Adipocyte (in vitro differentiated cells): ENCODE data around the gene CACNA1D.

Source experiments
- DNase-seq: peaks from one replicate; pipeline ENCODE4 v3.0.0-alpha.2; 2015; ENCODE audit warnings: low read depth
- H3K27me3 ChIP-seq: replicated peaks from 2 replicates; pipeline ENCODE4 v1.7.0; 2013; ENCODE audit warnings: mild to moderate bottlenecking, low read length, moderate library complexity; ENCODE audit not compliant: control insufficient read depth, insufficient read depth
- H3K36me3 ChIP-seq: 2 replicates; pipeline ENCODE4 v1.7.0; 2013; ENCODE audit warnings: low read length, mild to moderate bottlenecking, moderate library complexity; ENCODE audit not compliant: control insufficient read depth, insufficient read depth, severe bottlenecking
- H3K4me1 ChIP-seq: 2 replicates; pipeline ENCODE4 v1.7.0; 2013; ENCODE audit warnings: mild to moderate bottlenecking, low read length, moderate library complexity; ENCODE audit not compliant: control insufficient read depth, insufficient read depth
- H3K4me3 ChIP-seq: 2 replicates; pipeline ENCODE4 v1.7.0; 2013; ENCODE audit warnings: mild to moderate bottlenecking, low read length, moderate library complexity
- H3K9ac ChIP-seq: 2 replicates; pipeline ENCODE4 v1.7.0; 2013; ENCODE audit warnings: mild to moderate bottlenecking, low read length, moderate library complexity
- H3K9me3 ChIP-seq: 2 replicates; pipeline ENCODE4 v1.7.0; 2013; ENCODE audit warnings: mild to moderate bottlenecking, low read length, moderate library complexity; ENCODE audit not compliant: control insufficient read depth

CACNA1D gene

DNA sequence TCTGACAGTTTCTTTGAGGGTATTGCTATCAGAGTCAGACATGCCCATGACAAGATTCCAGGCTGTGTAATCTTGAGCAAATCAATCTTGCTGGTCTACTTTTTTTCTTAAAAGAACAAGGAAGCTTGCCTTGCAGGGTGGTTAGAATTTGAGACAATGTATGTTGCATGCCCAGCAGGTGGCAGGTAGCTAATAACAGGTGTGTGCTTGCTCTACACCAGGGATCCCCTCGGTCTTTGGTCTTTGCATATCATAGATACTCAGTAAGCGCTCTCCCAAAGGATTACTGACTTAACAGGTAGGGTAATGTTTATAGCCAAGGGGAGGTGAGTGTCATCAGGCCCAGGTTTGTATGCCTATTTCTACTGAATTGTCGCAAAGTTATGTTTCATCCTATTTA, 37.3 kb downstream of the CACNA1D start:
- H3K4me3 ChIP-seq = no peak overlapping the region
- H3K36me3 ChIP-seq = no peaks in the 10 kb centered on the region
- H3K4me1 ChIP-seq = no peaks in the 10 kb centered on the region
- H3K9ac ChIP-seq = no peak overlapping the region
- DNase-seq = no peak
- H3K9me3 ChIP-seq = no peaks in the 10 kb centered on the region
- peaks cover 4% of the 10 kb centered on the region for H3K27me3 ChIP-seq

GRCh38 chr3:53533472-53533871, 39.1 kb downstream of the CACNA1D start:
- Histone ChIP-seq H3K4me3 (no peak overlapping the region), H3K4me1 (no peaks in the 10 kb centered on the region), H3K9ac (no peak overlapping the region), H3K27me3 (peaks cover 4% of the 10 kb centered on the region), H3K9me3 (no peaks in the 10 kb centered on the region), H3K36me3 (no peaks in the 10 kb centered on the region)
- DNase-seq = no peak

- Histone ChIP-seq H3K9me3 (no peaks in the 10 kb centered on the region), H3K36me3 (no peaks in the 10 kb centered on the region), H3K4me3 (no peak overlapping the region), H3K27me3 (peaks cover 4% of the 10 kb centered on the region), H3K4me1 (no peaks in the 10 kb centered on the region), H3K9ac (no peak overlapping the region)
- DNase-seq = no peak
These were observed 39.8 kb downstream of the CACNA1D start for GRCh38 chr3:53534216-53534615.

GRCh38 chr3:53534676-53535400, 40.4 kb downstream of the CACNA1D start:
- Histone ChIP-seq H3K4me3 (no peak overlapping the region), H3K9me3 (no peaks in the 10 kb centered on the region), H3K9ac (no peak overlapping the region), H3K4me1 (no peaks in the 10 kb centered on the region), H3K27me3 (peaks cover 4% of the 10 kb centered on the region), H3K36me3 (no peaks in the 10 kb centered on the region)
- no peak for DNase-seq

DNA sequence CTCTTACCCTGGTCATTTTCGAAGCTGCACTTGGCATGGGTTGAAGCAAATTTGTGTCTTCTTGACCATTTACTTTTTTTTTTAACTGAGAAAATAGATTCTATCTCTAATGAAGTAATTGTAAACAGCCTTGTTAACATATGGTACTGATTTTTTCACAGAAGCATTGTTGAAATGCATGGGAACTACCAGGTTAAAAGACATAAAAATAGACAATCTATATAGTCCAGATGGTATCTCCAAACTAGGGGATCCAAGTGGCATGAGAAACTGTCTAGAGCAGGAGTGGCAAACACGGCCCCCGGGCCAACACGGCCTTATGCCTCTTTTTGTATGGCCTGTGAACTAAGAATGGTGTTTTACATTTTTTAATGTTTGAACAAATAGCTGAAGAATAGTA, 41.9 kb downstream of the CACNA1D start:
- H3K9me3 ChIP-seq = no peaks in the 10 kb centered on the region
- H3K9ac ChIP-seq = no peak overlapping the region
- no peaks in the 10 kb centered on the region for H3K36me3 ChIP-seq
- H3K4me1 ChIP-seq = no peaks in the 10 kb centered on the region
- no peak overlapping the region for H3K4me3 ChIP-seq
- no peaks in the 10 kb centered on the region for H3K27me3 ChIP-seq
- DNase-seq = no peak

DNA sequence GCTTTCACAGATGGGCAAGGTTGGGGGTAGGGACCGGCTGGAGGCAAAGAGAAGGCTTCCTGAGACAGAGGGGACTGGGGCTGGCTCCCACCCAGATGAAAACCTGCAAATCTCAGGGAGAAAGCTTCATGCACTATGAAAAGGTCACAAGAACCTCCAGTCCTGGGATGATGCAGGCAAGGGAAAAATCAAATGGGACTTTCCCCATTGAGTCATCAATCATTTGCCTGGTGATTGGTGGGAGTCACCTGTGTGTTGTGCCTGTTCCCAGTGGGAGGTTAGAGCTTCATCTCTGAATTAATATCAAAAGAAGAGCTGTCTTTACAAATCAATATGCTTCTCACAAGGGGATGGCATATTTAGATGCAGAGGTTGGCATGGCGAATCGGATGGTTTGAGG, 49.9 kb downstream of the CACNA1D start:
- Histone ChIP-seq H3K27me3 (peaks cover 6% of the 10 kb centered on the region), H3K9ac (no peak overlapping the region), H3K9me3 (no peaks in the 10 kb centered on the region), H3K4me3 (no peak overlapping the region), H3K36me3 (no peaks in the 10 kb centered on the region), H3K4me1 (no peaks in the 10 kb centered on the region)
- no peak for DNase-seq

GRCh38 chr3:53545310-53545995, 51.0 kb downstream of the CACNA1D start:
- no peak for DNase-seq
- H3K4me3 ChIP-seq = no peak overlapping the region

DNA sequence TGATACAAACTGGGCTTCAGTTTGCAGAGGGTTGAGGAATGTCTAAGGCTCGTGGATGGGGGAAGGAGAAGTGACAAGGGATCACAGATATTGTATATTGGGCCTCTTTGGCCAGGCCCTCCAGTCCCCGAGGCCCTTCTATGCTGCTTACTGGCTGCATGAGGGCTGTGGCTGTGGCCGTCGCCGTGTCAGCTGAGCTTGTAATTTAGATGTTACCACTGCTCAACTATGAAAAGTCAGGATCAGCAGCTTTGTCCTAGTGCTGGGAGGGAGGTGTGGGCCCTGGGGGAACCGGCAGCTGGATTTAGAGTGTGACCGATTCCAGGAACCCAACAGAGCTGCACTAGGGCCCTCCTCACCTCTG, 51.6 kb downstream of the CACNA1D start:
- no peak overlapping the region for H3K9ac ChIP-seq
- no peaks in the 10 kb centered on the region for H3K4me1 ChIP-seq
- H3K9me3 ChIP-seq = no peaks in the 10 kb centered on the region
- no peak for DNase-seq
- H3K27me3 ChIP-seq = peaks cover 6% of the 10 kb centered on the region
- H3K36me3 ChIP-seq = no peaks in the 10 kb centered on the region
- H3K4me3 ChIP-seq = no peak overlapping the region

More at GRCh38 chr3:53545310-53545995, 51.0 kb downstream of the CACNA1D start:
- no peaks in the 10 kb centered on the region for H3K4me1 ChIP-seq
- H3K9me3 ChIP-seq = no peaks in the 10 kb centered on the region
- no peaks in the 10 kb centered on the region for H3K36me3 ChIP-seq
- H3K9ac ChIP-seq = no peak overlapping the region
- H3K27me3 ChIP-seq = peaks cover 6% of the 10 kb centered on the region

- H3K27me3 ChIP-seq = peaks cover 6% of the 10 kb centered on the region
- no peak overlapping the region for H3K9ac ChIP-seq
- no peaks in the 10 kb centered on the region for H3K36me3 ChIP-seq
- no peak for DNase-seq
- no peak overlapping the region for H3K4me3 ChIP-seq
- H3K4me1 ChIP-seq = no peaks in the 10 kb centered on the region
- H3K9me3 ChIP-seq = no peaks in the 10 kb centered on the region
These were observed 52.9 kb downstream of the CACNA1D start for GRCh38 chr3:53547327-53547726.

DNA sequence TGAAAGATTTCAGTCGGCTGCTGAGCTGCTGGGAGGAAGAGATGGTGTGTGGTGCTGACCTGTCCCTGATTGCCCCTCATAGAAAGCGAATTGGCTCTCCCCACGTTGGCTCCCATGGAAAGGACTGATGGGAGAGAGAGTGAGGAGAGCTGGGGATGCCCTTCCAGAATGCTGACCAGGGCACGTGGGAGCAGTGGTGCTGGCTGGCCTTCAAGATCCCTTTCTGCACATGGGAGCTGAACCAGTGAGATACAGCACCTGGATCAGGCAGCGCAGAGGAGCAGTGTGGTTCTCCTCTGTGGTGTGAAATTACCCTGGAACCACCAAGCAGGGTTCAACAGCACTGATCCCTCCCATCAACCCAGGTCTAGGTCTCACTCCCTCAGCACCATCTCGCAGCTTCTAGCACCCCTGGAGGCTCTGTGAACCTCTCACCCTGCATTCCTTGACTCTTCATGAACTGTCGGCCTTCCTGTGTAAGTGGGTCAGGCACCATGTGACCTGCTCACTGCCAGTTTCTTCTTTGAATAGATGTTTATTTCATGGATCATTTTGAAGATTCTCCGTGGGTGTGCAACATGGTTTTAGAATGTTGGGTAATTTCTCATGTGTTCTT, 55.7 kb downstream of the CACNA1D start:
- DNase-seq = no peak
- Histone ChIP-seq H3K4me3 (no peak overlapping the region), H3K9ac (no peak overlapping the region), H3K27me3 (peaks cover 6% of the 10 kb centered on the region), H3K36me3 (no peaks in the 10 kb centered on the region), H3K9me3 (no peaks in the 10 kb centered on the region), H3K4me1 (no peaks in the 10 kb centered on the region)

- DNase-seq = no peak
- Histone ChIP-seq H3K4me3 (no peak overlapping the region), H3K36me3 (no peaks in the 10 kb centered on the region), H3K27me3 (peaks cover 6% of the 10 kb centered on the region), H3K4me1 (no peaks in the 10 kb centered on the region), H3K9ac (no peak overlapping the region), H3K9me3 (no peaks in the 10 kb centered on the region)
These were observed 56.9 kb downstream of the CACNA1D start for GRCh38 chr3:53551324-53551723.
